Urothelium cell line (cell line): ENCODE data around the gene GATA5.
"Not testable (repeated sequence)": the region's sequence is repeated elsewhere in the genome, so short reads cannot be mapped to it uniquely, and the experiment has no call there.

Source experiments
- DNase-seq: peaks from one replicate; pipeline ENCODE4 v3.0.0; 2011; ENCODE audit warnings: low spot score, mixed read lengths
- FAIRE-seq: peaks from 2 replicates; lab custom pipeline; 2011; peaks lifted over from hg19 to GRCh38; lab: Jason Lieb, UNC

GATA5 gene

DNA sequence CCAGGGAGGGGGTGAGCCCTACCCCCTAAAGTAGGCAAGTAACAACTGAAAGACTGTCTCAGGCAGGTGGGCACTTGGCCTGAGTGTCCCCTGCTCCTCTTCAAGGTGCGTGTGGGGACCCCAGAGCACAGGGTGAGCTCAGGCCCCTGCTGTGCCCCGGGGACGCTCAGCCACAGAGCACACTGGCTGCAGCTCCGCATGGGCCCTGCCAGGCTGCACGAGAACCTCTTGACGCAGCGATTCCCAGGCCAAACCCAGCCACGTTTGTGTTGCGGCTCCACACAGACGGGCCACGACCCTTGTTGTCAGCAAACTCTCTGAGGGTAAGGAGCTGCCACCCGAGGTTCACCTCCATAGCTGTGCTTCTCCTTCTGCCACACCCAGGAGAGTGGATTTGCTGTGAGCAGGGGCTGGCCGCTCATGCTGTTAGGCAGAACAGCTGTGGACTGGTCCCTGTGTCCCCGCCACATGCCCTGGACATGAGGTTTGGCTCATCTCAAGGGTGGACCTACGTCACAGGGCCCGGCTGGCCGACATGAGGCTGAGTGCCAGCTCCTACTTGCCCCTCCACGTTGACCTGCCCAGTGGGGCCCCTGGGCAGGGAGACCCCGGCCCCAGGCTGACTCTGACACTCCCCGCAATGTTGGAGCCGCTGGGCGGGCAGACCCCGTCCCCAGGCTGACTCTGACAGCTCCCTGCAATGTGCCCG is 29.7 kb upstream of the GATA5 start:
- FAIRE-seq (no peak), DNase-seq (no peak)

DNA sequence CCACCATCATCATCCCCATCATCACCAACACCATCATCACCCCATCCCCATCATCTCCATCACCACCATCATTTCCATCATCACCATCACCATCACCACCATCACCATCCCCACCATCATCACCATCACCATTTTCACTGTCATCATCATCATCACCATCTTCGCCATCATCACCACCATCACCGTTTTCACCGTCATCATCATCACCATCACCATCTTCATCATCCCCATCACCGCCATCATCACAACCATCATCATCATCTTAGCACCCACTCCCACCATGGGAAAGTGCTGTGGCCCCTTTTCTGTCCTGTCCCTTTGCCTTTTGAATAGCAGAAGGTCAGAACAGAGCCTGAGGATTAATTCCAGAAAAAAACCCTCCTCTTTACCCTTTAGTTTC is 28.5 kb upstream of the GATA5 start:
- peak; percentile 95 for FAIRE-seq
- DNase-seq, result no peak

DNA sequence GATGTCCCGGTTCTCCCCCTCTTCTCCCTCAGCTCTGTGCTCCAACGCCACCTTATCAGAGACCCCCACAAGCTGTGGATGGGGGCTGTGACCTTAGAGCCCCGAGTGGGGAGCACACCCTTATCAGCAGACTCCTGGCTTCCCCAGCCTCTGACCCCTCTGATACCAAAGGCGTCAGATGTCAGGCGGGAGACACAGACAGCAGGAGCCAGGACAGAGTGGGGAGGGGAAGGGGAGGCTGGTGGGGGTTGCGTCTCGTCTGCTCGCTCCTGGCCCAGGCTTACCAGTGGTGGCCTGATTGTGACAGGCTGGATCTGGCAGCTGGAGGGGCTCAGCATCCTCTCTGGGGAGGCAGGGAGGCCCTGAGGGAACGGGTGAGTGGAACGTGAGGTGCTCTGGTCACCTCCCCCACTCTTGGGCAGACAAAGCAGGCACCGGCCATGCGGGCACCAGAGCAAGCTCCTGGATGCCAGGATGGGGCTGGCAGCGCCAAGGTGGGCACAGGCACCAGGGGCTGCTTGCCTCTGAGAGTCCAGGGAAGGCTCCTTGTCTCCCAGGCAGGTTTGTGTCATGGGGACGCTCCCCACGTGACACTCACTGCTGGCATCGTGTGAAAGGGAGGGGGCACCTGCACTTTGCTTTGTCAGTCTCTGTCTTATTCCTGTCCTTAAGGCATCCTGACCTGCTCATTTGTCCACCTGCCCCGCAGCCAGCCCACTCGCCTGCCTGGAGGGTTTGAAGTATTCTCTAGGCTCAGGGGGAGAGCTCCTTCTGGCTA is 27.8 kb upstream of the GATA5 start:
- no peak for DNase-seq
- no peak for FAIRE-seq

DNA sequence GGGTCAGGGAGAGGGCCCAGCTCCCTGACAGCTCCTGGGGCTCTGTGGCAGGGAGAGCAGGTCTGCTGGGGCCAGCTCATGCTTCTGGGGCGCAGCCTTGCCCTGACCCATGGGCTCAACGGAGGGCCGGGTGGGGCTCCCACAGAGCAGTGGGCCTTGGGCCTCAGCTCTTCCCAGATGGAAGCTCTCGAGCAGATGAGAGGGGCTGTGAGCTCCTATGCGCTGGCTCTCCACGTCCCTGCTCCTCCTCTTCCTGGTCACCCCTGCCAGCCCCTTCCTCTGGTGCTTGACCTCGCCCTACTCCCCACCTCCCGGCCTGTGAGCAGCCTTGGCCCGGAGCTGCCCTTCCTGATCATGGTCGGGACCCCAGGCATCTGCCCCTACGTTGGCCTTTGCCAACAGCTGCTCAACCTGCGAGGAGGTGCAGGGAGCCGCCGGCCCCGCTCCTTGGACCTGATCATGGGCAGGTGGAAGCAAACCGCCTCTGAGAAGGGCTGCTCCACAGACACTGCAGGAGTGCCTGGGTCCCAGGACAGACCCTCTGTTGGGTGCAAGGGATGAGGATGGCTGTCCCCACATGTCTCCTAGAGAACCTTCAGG is 26.8 kb upstream of the GATA5 start:
- DNase-seq (no peak), FAIRE-seq (peak; percentile 17)

DNA sequence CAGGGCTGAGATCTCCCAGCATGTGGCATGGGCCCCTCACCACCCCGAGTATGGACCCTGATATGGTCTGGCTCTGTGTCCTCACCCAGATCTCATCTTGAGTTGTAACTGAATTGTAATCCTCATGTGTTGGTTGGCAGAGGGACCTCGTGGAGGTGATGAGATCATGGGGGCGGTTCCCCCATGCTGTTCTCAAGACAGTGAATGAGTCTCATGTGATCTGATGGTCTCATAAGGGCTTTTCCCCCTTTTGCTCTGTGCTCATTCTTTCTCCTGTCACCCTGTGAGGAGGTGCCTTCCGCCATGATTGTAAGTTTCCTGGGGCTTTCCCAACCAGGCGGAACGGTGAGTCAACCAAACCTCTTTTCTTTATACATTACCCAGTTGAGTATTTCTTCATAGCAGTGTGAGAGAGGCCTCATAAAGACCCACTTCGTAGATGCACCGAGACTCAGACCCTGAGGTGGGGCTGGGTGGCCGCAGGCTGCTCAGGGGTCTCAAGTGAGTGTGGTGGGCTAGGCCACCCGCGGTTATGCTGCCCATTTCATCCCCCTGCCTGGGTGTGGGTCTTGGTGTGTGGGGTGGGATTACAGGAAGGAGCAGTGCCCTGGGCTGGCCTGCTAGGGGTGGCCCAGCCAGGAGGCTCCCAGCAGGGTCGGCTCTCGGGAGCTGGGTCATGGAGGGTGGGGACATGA is 26.2 kb upstream of the GATA5 start:
- no peak for DNase-seq
- FAIRE-seq, result peak; percentile 56

DNA sequence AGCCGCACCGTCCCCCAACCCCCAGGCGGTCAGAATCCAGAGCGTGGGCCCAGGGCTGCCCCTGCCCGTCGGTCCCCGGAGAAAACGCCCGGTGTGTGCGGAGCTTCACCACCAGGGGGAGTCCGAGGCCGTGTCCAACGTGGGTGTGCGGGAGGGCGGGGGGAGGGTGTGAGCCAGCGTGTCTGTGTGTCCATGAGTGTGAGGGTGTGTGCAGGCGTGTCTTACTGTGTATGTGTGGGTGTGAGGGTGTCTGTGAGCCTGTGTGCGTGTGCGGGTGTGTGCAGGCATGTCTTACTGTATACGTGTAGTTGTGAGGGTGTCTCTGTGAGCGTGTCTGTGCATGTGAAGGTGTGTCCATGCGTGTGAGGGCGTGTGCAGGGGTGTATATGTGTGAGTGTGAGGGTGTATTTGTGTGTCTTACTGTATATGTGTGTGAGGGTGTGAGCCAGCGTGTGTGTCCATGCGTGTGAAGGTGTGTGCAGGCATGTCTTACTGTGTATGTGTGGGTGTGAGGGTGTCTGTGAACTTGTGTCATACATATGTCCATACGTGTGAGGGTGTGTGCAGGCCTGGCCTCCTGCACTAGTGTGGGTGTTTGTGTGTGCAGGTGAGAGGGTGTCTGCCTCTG is 24.6 kb upstream of the GATA5 start:
- DNase-seq (peak; percentile 92), FAIRE-seq (peak; percentile 99)

DNA sequence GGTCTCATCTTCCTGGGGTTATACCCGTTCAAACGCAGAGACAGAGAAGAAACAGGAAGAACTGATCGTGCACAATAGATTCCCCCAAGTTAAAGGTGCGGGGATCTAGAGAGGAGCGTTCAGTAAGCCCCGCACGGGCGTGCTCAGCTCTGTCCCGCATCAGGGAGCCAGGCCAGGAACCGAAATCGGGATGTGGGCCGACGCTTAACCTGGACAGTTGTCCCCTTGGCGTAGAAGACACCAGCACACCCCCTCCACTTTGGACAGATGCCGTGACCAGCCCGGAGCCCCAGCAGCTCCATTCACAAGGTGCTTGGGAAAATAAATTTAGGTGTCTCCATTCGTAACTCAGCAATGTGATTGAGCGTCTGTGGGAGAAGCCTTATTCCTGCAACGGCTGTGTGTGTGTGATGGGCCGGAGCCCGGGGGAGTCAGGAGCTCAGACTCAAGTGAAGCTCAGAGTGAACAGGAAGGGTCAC is 24.0 kb upstream of the GATA5 start:
- no peak for DNase-seq
- FAIRE-seq, result no peak

DNA sequence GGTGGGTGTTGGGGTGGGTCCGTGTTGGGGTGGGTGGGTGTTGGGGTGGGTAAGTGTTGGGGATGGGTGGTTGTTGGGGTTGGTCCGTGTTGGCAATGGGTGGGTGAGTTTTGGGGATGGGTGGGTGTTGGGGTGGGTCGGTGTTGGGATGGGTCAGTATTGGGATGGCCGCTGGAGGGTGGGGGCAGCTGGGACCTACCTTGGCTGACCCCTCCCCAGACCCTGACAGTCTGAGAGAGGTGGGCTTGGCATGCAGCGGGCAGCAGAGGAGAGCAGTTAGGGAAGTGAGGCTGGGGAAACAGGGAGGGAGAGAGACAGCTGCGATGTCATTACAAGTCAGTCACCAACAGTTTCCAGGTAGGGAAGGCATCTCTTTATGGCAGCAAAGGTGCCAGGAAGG is 23.1 kb upstream of the GATA5 start:
- DNase-seq, result no peak
- no peak for FAIRE-seq

DNA sequence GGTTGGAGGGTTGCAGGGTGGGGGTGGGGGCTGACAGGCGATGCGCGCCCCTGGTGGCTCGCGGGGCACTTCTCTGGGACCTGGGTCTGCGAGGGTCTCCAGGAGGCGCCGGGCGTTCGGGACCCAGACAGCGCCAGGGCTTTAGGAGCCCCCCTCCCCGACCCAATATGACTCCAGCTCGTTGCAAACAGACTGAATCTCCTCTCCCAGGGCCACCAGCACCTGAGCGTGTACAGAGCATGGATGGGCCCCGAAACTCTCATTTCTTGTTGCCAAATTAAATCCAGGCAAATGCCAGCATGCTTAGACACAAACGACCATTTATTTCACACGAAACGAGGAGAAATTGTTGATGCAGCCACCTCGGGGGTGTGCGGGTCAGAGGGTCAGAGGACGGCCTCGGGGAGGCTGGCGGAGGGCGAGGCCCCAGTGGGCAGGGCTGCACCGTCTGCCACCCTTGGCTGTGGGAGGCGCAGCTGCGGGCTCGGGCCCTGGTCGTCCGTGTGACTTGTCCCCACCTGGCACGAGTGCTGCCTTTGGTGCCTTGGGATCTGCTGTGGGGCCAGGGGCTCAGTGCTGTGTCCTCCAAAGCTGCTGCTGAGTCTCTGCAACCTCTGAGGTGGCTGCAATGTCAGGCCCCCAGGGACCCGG is 20.9 kb upstream of the GATA5 start:
- DNase-seq (peak; percentile 57), FAIRE-seq (peak; percentile 13)

DNA sequence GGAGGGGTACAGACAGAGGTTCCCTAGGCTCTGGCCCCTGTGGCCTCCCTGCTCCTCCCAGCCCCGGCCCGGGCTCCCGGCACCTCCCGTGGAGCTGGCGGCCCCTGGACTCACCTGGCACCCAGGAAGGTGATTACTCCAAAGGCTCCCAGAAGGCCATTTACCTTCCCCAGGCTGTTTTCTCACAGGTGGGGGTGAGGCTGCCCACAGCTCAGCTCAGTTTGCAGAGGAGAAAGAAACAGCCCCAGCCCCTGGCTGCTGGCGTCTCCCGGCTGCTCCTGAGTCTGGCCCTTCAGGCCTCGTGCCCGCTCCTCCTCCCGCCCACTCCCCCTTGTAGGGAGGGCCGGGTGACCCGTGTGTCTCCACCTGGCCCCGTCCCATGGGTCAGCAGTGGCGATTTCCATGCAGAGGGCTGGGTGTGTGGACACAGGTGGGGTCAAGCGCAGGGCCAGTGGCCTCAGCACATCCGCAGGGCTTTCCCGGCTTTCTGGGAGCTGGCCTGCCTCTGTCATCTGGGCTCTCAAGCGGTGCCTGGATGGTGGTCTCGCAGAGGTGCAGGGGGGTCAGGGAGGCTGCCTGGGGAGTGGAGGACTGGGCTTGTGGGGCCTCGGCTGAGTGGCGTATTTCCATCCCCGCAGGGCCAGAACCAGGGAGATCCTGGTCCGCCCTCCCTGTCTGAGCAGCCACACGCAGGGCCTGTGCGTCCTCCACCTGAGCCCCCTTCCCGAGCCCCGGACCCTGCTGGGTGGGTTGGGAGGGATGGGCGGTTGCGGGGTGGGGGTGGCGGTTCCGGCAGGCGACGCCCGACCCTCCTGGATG is 20.2 kb upstream of the GATA5 start:
- FAIRE-seq (no peak), DNase-seq (no peak)

DNA sequence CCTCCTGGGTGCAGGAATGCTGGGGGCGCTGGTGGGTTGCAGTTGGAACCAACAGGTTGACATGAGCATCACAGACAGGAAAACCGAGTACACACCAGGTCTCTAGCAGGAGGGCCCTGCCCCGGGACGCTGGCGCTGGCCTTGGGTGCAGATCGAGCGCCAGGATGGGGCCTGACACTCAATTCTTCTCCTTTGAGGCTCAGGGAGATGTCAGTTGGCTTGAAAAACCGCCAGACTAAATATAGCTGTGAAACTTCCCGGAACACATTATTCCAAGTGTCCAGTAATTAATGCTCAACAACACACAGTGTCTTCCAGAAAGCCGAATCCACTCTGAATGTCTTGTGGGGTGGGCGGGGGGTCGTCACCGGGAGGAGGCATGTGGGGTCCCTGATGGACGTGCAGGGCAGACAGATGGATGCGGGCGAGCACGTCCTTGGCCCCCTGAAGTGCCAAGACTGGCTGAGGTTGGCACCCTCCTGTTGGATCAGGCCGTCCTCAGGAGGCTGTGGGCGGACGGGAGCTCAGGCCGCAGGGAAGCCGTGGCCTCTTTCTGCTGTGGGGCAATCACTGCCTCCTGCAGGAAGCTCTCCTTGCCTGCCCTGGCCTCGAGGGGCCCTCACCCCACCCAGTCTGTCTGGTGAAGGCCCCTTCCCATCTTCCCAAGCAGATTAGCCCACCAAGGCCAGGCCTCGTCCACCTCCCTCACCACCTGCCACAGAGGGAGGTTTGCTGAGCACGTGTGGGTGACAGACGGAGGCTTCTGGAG is 19.4 kb upstream of the GATA5 start:
- FAIRE-seq, result peak; percentile 74

DNA sequence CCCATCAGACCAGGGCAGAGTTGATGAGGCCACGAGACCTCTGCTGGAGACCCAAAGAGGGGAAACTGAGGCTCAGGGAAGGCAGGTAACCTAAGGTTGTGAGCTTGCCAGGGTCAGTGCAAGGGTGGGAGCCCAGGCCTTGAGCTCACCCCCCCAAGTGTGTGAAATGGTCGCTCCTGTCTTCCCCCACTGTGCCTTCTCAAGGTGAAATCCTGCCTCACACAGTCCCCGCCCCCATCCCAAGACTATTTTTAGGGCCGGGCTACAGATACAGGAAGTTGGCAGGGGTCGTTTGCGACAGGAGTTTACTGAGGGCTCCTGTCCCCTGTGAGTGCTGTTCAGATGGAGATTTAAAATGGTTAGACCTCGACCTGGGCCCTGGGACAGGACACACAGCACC is 18.7 kb upstream of the GATA5 start:
- FAIRE-seq, result no peak
- DNase-seq, result no peak

More for the DNA sequence above, 19.4 kb upstream of the GATA5 start:
- no peak for DNase-seq

DNA sequence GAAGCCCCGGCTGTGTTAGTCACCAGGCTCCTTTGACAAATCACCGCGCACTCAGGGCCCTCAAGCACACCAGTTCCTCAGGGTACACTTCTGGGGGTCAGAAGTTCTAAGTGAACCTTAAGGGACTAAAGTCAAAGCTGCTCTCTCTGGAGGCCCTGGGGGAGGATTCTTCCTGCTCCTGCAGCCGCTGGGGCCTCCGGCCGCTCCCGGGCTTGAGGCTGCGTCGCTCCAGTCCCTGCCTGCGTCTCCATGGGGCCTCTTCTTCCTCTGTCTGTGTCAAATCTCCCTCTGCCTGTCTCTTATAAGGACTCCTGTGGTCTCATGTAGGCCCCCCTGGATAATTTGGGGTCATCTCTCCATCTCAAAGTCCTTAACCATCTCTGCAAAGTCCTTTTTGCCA is 18.1 kb upstream of the GATA5 start:
- no peak for FAIRE-seq

DNA sequence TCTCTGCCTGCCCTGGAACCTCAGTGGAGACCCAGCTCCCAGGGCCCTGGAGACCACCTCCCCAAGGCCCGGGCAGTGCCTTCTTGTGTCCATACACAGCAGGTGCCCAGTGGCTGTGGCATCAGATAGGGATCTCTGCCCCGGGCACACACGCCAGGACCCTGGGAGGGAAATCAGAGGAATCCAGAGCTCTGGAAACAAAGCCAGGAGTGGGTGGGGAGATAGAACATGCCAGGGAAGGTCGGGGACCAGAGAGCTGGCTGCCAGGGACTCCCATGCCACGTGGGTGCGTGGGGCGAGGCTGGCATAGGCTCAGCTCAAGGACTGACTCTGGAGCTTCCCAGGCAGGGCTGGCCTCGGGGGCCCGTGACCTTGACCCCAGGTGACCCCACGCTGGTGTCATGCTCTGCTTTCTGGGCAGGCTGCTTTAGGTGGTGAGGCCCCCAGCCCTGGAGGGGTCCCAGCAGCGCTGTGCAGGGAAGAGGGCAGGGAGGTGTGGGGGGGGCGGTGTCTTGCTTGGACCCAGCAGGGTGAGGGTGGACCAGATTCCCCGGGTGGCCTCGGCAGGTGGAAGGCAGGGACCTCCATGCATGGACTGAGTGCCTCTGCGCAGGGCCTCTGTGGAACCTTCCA is 17.6 kb upstream of the GATA5 start:
- DNase-seq (no peak), FAIRE-seq (peak; percentile 63)

More for the DNA sequence above, 18.1 kb upstream of the GATA5 start:
- no peak for DNase-seq

DNA sequence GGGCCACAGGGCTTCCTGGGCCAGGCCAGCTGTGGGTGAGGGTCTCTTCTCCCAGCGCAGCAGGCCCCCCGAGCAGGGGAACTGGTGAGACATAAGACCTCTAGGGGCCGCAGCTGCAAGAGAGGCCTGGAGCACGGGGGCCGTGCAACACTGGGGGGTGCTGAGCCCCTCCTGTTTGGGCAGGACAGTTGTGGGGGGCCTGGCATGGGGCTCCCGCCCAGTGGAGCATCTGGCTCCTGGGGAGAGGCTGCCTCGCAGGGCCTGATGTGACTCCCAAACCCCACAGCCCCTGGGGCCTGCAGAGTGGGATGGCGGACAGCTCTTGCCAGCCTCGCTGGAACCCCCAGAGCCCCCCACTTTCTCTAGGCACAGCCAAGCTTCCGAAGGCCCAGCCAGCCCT is 16.9 kb upstream of the GATA5 start:
- FAIRE-seq, result no peak

DNA sequence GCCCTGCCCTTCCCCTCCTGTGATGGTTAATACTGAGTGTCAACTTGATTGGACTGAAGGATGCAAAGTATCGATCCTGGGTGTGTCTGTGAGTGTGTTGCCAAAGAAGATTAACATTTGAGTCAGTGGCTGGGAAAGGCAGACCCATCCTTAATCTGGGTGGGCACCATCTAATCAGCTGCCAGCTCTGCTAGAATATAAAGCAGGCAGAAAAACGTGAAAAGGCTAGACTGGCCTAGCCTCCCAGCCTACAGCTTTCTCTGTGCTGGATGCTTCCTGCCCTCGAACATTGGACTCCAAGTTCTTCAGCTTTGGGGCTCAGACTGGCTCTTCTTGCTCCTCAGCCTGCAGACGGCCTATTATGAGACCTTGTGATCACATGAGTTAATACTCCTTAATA is 15.0 kb upstream of the GATA5 start:
- FAIRE-seq, result peak; percentile 72
- not testable (repeated sequence) for DNase-seq

More for the DNA sequence above, 16.9 kb upstream of the GATA5 start:
- DNase-seq, result no peak

DNA sequence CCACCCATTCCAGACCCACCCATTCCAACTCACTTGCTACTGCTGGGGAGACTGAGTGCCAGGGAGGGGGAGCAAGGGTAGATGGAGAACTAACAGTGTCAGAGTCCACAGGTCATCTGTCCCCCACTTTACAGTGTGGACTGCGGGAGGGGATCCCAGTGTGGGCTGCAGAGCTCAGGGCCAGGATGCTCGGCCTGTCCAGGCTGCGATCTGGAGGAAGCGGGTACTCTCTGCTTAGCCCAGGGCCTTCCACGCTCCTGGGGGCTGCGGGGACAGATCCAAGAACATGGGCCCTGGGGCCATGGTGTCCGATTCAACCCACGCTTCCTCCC is 14.1 kb upstream of the GATA5 start:
- FAIRE-seq (no peak), DNase-seq (no peak)

DNA sequence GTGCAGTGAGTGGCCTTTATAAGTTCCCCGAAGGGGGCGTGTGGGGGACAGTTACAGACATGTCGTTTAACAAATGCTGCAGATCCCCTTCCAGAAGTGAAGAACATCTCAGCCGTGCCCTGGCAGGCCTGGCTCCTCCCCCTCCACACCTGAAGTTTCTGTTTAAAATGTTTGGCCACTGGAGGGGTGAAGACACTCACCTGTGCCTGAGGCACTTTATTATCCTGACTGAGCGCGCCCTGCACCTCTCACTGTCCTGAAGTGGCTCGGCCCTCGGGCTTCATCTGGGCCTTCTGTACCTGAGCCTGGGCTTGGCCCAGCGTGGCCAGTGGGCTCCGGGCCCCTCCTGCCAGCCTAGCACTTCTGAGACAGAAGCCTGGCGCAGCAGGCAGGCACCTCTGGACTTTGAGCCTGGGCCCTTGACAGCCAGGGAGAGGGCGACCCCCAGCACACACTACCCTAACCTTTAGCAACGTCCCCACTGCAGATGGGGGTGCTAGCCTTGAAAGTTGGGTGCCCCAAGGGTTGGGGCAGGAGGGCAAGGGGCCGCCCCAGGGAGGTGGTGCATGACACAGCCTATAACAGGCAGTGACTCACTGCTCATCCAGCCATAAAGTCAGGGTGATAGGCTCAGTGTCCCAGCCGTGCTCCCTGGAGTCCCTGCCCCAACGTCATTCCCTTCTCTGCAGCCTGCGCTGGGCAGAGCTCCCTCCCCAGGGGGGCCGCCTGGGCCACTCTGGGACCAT is 13.6 kb upstream of the GATA5 start:
- DNase-seq (peak; percentile 69), FAIRE-seq (peak; percentile 94)
